ENCODE data around the gene YTHDF1. TPM values are rescaled to one million over a fixed set of nuclear protein-coding genes. Genes with fewer than 3 reads are reported as not detected.

YTHDF1 gene
- total RNA-seq, 1 experiment from 2014 or later, result 42.6 TPM

- Histone ChIP-seq H3K9me2 (ENCODE audit: insufficient read depth) (no peaks in the 10 kb centered on the region), H3K4me2 (no peak overlapping the region), H3F3A (ENCODE audit: insufficient read depth, low read depth) (peaks cover 22% of the 10 kb centered on the region), H3K9me3 (ENCODE audit: insufficient read depth, low read depth) (no peaks in the 10 kb centered on the region), H3K79me2 (ENCODE audit: low read depth) (no peaks in the 10 kb centered on the region), H3K27ac (no peak overlapping the region), H3K27me3 (ENCODE audit: insufficient read depth, low read depth) (peaks cover 38% of the 10 kb centered on the region), H3K4me1 (replicated peaks; ENCODE audit: insufficient read depth) (peaks cover 9% of the 10 kb centered on the region), H2AFZ (no peak overlapping the region), H3K36me3 (ENCODE audit: low read depth) (no peaks in the 10 kb centered on the region), H3K4me3 (no peak overlapping the region), H4K20me1 (ENCODE audit: insufficient read depth) (peaks cover 8% of the 10 kb centered on the region)
- intact Hi-C loops (cut with micrococcal nuclease; ENCODE audit: unreplicated experiment), result loop anchor here (1.0 to 2.0 kb wide), 2 partner anchors 68 to 198 kb away; no protein-coding TSS in a partner anchor
- BruUV-seq (replicated peaks), result no TSS peak
- ChIA-PET CTCF (no interaction called here), POLR2A (ENCODE audit: unreplicated experiment) (no interaction called here)
- TF ChIP-seq, protein P1, sequence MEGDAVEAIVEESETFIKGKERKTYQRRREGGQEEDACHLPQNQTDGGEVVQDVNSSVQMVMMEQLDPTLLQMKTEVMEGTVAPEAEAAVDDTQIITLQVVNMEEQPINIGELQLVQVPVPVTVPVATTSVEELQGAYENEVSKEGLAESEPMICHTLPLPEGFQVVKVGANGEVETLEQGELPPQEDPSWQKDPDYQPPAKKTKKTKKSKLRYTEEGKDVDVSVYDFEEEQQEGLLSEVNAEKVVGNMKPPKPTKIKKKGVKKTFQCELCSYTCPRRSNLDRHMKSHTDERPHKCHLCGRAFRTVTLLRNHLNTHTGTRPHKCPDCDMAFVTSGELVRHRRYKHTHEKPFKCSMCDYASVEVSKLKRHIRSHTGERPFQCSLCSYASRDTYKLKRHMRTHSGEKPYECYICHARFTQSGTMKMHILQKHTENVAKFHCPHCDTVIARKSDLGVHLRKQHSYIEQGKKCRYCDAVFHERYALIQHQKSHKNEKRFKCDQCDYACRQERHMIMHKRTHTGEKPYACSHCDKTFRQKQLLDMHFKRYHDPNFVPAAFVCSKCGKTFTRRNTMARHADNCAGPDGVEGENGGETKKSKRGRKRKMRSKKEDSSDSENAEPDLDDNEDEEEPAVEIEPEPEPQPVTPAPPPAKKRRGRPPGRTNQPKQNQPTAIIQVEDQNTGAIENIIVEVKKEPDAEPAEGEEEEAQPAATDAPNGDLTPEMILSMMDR (conservative IDR thresholded peaks at IDR 0.05), result no peak
- no peak for TF ChIP-seq EZH2 (IDR thresholded peaks at IDR 0.05; ENCODE audit: low read depth)
- no peak for DNase-seq
These were observed 33.0 kb downstream of the YTHDF1 start for GRCh38 chr20:63182946-63183415.

DNA sequence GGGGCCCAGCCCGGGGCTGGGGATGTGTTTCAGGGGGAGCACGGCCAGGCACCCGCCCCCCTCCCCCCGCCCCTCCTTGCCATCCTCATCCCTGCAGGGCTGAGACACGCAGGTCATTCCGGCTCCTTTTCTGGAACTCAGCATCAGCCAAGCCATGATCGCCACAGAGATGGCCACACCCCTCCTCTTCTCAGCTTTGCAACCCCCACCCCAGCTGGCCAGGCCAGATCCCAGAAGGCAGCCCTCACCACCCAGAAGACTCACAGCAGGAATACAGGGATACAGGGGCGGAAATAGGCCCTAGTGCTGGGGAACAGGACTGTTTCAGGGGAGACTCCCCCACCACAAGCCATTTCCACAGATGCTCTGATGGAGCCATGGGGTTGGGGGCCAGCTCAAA lies 33.5 kb downstream of the YTHDF1 start:
- H3K4me1 ChIP-seq (replicated peaks; ENCODE audit: insufficient read depth), result peaks cover 9% of the 10 kb centered on the region
- H3K79me2 ChIP-seq (ENCODE audit: low read depth), result no peaks in the 10 kb centered on the region
- H4K20me1 ChIP-seq (ENCODE audit: insufficient read depth), result peaks cover 8% of the 10 kb centered on the region
- no peak overlapping the region for H3K27ac ChIP-seq
- H3K4me2 ChIP-seq, result no peak overlapping the region
- H3K27me3 ChIP-seq (ENCODE audit: insufficient read depth, low read depth), result peaks cover 38% of the 10 kb centered on the region
- peaks cover 22% of the 10 kb centered on the region for H3F3A ChIP-seq (ENCODE audit: insufficient read depth, low read depth)
- ChIA-PET POLR2A (ENCODE audit: unreplicated experiment) (no interaction called here), CTCF (no interaction called here)
- no peak for TF ChIP-seq EZH2 (IDR thresholded peaks at IDR 0.05; ENCODE audit: low read depth)
- TF ChIP-seq, protein P1 (conservative IDR thresholded peaks at IDR 0.05), result no peak
- intact Hi-C loops (cut with micrococcal nuclease; ENCODE audit: unreplicated experiment), result loop anchor here (2.0 kb wide), 1 partner anchor 198 kb away; no protein-coding TSS in a partner anchor
- DNase-seq, result no peak
- BruUV-seq (replicated peaks), result no TSS peak
- H2AFZ ChIP-seq, result no peak overlapping the region
- H3K9me3 ChIP-seq (ENCODE audit: insufficient read depth, low read depth), result no peaks in the 10 kb centered on the region
- no peaks in the 10 kb centered on the region for H3K36me3 ChIP-seq (ENCODE audit: low read depth)
- no peak overlapping the region for H3K4me3 ChIP-seq
- H3K9me2 ChIP-seq (ENCODE audit: insufficient read depth), result no peaks in the 10 kb centered on the region

DNA sequence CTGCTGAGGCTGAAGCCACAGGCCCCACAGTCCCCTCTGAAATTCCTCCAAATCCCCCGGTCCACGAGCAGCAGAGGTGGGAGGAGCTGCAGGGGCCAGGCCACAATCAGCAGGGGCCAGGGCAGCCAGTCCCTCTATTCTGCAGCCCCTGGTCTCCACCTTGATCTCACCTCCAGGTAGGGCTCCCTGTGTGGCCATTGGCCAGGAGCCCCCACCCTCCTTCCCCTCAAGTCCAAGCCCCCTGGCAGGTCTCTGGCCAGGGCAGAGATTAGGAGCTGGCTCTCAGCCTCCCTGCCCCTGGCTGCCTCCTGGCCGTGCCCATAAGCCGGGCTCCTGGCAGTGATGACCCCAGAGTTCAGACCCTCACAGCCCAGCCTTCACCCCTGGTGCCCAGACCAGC lies 34.7 kb downstream of the YTHDF1 start:
- Histone ChIP-seq H4K20me1 (ENCODE audit: insufficient read depth) (peaks cover 8% of the 10 kb centered on the region), H3F3A (ENCODE audit: insufficient read depth, low read depth) (peaks cover 20% of the 10 kb centered on the region), H3K4me3 (no peak overlapping the region), H3K79me2 (ENCODE audit: low read depth) (no peaks in the 10 kb centered on the region), H3K4me1 (replicated peaks; ENCODE audit: insufficient read depth) (peaks cover under 1% of the 10 kb centered on the region; the same call in 1 of the 2 replicates), H3K27me3 (ENCODE audit: insufficient read depth, low read depth) (peaks cover 40% of the 10 kb centered on the region), H3K36me3 (ENCODE audit: low read depth) (no peaks in the 10 kb centered on the region), H3K9me3 (ENCODE audit: insufficient read depth, low read depth) (no peaks in the 10 kb centered on the region), H2AFZ (no peak overlapping the region), H3K9me2 (ENCODE audit: insufficient read depth) (no peaks in the 10 kb centered on the region), H3K4me2 (no peak overlapping the region), H3K27ac (no peak overlapping the region)
- TF ChIP-seq, protein P1 (conservative IDR thresholded peaks at IDR 0.05), result no peak
- no peak for TF ChIP-seq EZH2 (IDR thresholded peaks at IDR 0.05; ENCODE audit: low read depth)
- CTCF ChIA-PET, result interaction anchor here (0.6 to 1.0 kb wide), 2 partner anchors 34 to 512 kb away, joined by 3 to 4 read pairs; no protein-coding TSS in a partner anchor
- no TSS peak for BruUV-seq (replicated peaks)
- POLR2A ChIA-PET (ENCODE audit: unreplicated experiment), result no interaction called here
- no peak for DNase-seq
- intact Hi-C loops (cut with micrococcal nuclease; ENCODE audit: unreplicated experiment), result no loop called here
